Measurements from ENCODE around the gene LHFPL2. TPM values are rescaled to one million over a fixed set of nuclear protein-coding genes. Genes with fewer than 3 reads are reported as not detected.

LHFPL2 gene
- total RNA-seq, 1 experiment from 2014 or later, result 17.9 TPM

DNA sequence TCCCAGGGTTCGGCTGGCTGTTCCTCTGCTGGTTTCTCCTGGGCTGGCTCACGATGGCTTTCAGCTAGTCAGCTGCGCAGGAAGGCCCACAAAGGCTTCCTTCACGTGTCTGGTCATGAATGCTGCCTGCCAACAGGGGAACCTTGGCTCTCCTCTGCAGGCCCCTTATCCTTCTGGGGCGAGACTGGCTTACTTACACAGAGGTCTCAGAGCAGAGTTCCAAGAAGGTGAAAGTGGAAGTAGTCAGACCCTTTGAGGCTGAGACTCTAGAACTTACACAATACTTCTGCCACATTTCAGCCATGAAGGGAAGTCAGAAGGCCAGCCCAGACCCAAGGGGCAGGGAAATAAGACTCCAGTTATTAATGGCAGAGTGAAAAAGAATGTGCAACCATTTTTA is 99.5 kb downstream of the LHFPL2 start:
- Histone ChIP-seq H3K9ac (ENCODE audit: low read length) (no peak overlapping the region), H3K9me3 (ENCODE audit: control insufficient read depth in 1 of 2, insufficient read depth in 1 of 2, low read depth in 1 of 2, low read length in 2 of 2) (no peaks in the 10 kb centered on the region), H3K27me3 (ENCODE audit: insufficient read depth, low read length) (no peaks in the 10 kb centered on the region), H3K27ac (ENCODE audit: low read depth, low read length) (no peak overlapping the region), H3K9me2 (ENCODE audit: insufficient read depth) (no peaks in the 10 kb centered on the region), H4K20me1 (ENCODE audit: insufficient read depth) (no peaks in the 10 kb centered on the region; the same call in 1 of the 2 replicates), H2AFZ (ENCODE audit: low read depth, low read length, poor library complexity, severe bottlenecking) (no peak overlapping the region), H3K4me3 (replicated peaks in 1 of 2; ENCODE audit: low read depth in 1 of 2, low read length in 2 of 2) (no peak overlapping the region), H3K4me2 (ENCODE audit: low read length) (no peak overlapping the region), H3K79me2 (ENCODE audit: insufficient read depth, low read length) (no peaks in the 10 kb centered on the region), H3K36me3 (ENCODE audit: control insufficient read depth in 1 of 2, insufficient read depth in 2 of 2, low read length in 2 of 2) (no peaks in the 10 kb centered on the region), H3K4me1 (ENCODE audit: control insufficient read depth in 1 of 2, insufficient read depth in 2 of 2, low read length in 2 of 2) (no peaks in the 10 kb centered on the region)
- ChIA-PET CTCF (interaction anchor here (1.3 kb wide), 1 partner anchor 16 kb away, joined by 3 read pairs; no protein-coding TSS in a partner anchor), RAD21 (ENCODE audit: low non-redundant PET in 1 of 2, low total read pairs in 2 of 2, uncharacterized antibody in 2 of 2, unreplicated experiment in 2 of 2) (no interaction called here), POLR2A (no interaction called here)
- ATAC-seq (no peak), DNase-seq (ENCODE audit: low read depth, low spot score) (no peak)
- TF ChIP-seq, protein P1, sequence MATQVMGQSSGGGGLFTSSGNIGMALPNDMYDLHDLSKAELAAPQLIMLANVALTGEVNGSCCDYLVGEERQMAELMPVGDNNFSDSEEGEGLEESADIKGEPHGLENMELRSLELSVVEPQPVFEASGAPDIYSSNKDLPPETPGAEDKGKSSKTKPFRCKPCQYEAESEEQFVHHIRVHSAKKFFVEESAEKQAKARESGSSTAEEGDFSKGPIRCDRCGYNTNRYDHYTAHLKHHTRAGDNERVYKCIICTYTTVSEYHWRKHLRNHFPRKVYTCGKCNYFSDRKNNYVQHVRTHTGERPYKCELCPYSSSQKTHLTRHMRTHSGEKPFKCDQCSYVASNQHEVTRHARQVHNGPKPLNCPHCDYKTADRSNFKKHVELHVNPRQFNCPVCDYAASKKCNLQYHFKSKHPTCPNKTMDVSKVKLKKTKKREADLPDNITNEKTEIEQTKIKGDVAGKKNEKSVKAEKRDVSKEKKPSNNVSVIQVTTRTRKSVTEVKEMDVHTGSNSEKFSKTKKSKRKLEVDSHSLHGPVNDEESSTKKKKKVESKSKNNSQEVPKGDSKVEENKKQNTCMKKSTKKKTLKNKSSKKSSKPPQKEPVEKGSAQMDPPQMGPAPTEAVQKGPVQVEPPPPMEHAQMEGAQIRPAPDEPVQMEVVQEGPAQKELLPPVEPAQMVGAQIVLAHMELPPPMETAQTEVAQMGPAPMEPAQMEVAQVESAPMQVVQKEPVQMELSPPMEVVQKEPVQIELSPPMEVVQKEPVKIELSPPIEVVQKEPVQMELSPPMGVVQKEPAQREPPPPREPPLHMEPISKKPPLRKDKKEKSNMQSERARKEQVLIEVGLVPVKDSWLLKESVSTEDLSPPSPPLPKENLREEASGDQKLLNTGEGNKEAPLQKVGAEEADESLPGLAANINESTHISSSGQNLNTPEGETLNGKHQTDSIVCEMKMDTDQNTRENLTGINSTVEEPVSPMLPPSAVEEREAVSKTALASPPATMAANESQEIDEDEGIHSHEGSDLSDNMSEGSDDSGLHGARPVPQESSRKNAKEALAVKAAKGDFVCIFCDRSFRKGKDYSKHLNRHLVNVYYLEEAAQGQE (IDR thresholded peaks at IDR 0.05; ENCODE audit: low read depth), result no peak
- TF ChIP-seq RAD21 (IDR thresholded peaks at IDR 0.05; ENCODE audit: low read depth) (no peak), ZNF274 (IDR thresholded peaks at IDR 0.05; ENCODE audit: low read depth, low read length) (no peak), JUND (IDR thresholded peaks at IDR 0.05) (no peak), EGR1 (IDR thresholded peaks at IDR 0.05; ENCODE audit: low read depth) (no peak)
- BruUV-seq (replicated peaks), result no TSS peak
- intact Hi-C loops (cut with micrococcal nuclease), result no loop called here
